ENCODE results near the gene MYL2.

The MYL2 gene

GRCh38 chr12:110880651-110881050, 39.7 kb downstream of the MYL2 start:
- H3K4me3 ChIP-seq (ENCODE audit: low read depth, low read length) = no peak overlapping the region
- TF ChIP-seq CTCF (IDR thresholded peaks at IDR 0.05; ENCODE audit: control insufficient read depth, extremely low read depth, insufficient read depth) = no peak
- DNase-seq (ENCODE audit: low read depth) = no peak

DNA sequence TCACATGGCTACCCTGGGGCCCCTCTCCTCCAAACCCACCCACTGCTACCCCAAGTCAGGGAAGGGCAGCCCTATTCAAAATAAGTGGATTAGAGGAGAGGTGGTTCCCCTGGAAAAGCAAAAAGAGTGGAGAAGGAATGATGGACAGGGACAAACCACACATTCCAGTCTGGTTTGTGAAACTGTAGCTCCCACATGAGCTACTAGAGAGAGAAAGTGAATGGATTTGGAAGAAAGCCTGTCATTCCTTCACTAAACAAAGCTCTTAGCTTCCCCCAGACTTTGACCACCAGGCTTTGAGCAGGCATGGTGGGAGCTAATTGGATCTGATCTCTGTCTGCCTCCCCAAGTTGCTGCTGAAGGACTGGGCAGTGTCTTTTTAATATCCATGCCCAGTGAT, 45.6 kb downstream of the MYL2 start:
- DNase-seq (ENCODE audit: low read depth) = no peak
- TF ChIP-seq CTCF (IDR thresholded peaks at IDR 0.05; ENCODE audit: control insufficient read depth, extremely low read depth, insufficient read depth) = no peak
- H3K4me3 ChIP-seq (ENCODE audit: low read depth, low read length) = no peak overlapping the region

DNA sequence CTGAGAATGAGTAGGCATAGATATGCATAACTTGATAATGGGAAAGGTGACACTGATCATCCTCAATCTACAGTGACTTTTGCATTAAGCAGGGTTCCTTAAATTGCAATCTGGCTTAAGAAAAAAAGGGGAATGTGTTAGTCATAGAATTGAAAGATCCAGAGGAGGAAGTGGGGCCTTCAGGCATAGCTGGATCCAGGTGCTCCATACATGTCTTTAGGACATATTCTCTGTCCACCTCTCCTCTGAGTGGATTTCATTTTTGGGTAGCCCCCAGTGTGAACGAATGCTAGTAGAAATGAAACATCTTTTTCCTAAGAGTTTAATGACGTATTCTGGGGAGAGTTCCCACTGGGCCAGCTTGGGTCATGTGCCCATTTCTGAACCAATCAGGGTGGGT, 46.0 kb downstream of the MYL2 start:
- no peak overlapping the region for H3K4me3 ChIP-seq (ENCODE audit: low read depth, low read length)
- no peak for DNase-seq (ENCODE audit: low read depth)
- no peak for TF ChIP-seq CTCF (IDR thresholded peaks at IDR 0.05; ENCODE audit: control insufficient read depth, extremely low read depth, insufficient read depth)

- DNase-seq (ENCODE audit: low read depth) = no peak
- no peak for TF ChIP-seq CTCF (IDR thresholded peaks at IDR 0.05; ENCODE audit: control insufficient read depth, extremely low read depth, insufficient read depth)
- no peak overlapping the region for H3K4me3 ChIP-seq (ENCODE audit: low read depth, low read length)
These were observed 48.3 kb downstream of the MYL2 start for GRCh38 chr12:110872100-110872499.

DNA sequence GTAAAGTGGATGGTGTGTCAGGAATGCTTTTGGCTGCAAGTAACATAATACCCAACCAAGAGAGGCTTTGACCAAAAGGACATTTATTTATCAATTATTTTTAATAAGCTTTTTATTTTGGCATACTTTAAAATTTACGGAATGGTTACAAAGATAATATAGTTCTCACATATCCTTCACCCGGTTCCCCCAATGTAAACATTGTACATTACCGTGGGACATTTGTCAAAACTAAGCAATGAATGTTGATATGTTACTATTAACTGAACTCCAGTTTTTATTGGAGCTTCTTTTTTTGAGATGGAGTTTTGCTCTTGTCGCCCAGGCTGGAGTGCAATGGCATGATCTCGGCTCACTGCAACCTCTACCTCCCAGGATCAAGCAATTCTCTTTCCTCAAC, 50.6 kb downstream of the MYL2 start:
- no peak for DNase-seq (ENCODE audit: low read depth)
- no peak for TF ChIP-seq CTCF (IDR thresholded peaks at IDR 0.05; ENCODE audit: control insufficient read depth, extremely low read depth, insufficient read depth)
- no peak overlapping the region for H3K4me3 ChIP-seq (ENCODE audit: low read depth, low read length)

DNA sequence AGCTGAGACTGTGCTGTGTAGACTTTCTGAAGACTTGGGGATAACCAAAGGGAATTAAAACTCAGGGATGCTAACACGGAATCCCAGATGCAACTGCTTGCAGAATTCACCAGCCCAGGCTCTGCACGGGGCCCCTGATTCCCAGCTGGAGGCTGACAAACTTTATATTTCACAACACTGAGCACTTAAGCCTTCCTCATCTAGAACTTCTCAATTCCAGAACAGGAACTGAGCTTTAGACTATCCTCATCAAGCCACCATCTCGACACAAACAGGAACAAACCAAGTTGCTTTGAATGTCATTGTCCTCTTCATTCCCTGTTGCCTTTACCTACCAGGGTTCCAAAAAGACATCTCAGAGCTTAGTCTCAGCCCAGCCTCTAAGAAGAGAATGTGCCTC, 51.4 kb downstream of the MYL2 start:
- DNase-seq (ENCODE audit: low read depth) = no peak
- no peak for TF ChIP-seq CTCF (IDR thresholded peaks at IDR 0.05; ENCODE audit: control insufficient read depth, extremely low read depth, insufficient read depth)
- H3K4me3 ChIP-seq (ENCODE audit: low read depth, low read length) = no peak overlapping the region

- DNase-seq (ENCODE audit: low read depth) = no peak
- H3K4me3 ChIP-seq (ENCODE audit: low read depth, low read length) = no peak overlapping the region
- TF ChIP-seq CTCF (IDR thresholded peaks at IDR 0.05; ENCODE audit: control insufficient read depth, extremely low read depth, insufficient read depth) = no peak
These were observed 54.9 kb downstream of the MYL2 start for GRCh38 chr12:110865521-110865920.

Measured in LNCaP clone FGC (cell line).